DND-41 (cell line): ENCODE results near the gene NBPF1.
"Not testable (repeated sequence)": the region's sequence is repeated elsewhere in the genome, so short reads cannot be mapped to it uniquely, and the experiment has no call there.

Source experiments
- ATAC-seq: fragments of 200-7000 bp; cut with Tn5 transposase; 3 replicates; pipeline ENCODE4 v1.9.1; 2021; ENCODE audit warnings: low read depth; ENCODE audit not compliant: insufficient read depth
- DNase-seq: peaks from one replicate; pipeline ENCODE4 v3.0.0-alpha.2; 2020
- H2AFZ ChIP-seq: 2 replicates; pipeline ENCODE4 v1.6.0; 2012; ENCODE audit warnings: low read depth, low read length
- H3K27ac ChIP-seq: 2 replicates; pipeline ENCODE4 v1.5.1; 2012; ENCODE audit warnings: low read length, inconsistent platforms
- H3K27me3 ChIP-seq: fragments of 200-600 bp; sonication (generic); 2 replicates; pipeline ENCODE4 v1.6.0; 2012; ENCODE audit warnings: low read length, mild to moderate bottlenecking, inconsistent platforms; ENCODE audit not compliant: insufficient read depth, poor library complexity
- H3K36me3 ChIP-seq: 2 replicates; pipeline ENCODE4 v1.5.1; 2012; ENCODE audit warnings: low read length, inconsistent platforms; ENCODE audit not compliant: insufficient read depth
- H3K4me1 ChIP-seq: 2 replicates; pipeline ENCODE4 v1.5.1; 2012; ENCODE audit warnings: mild to moderate bottlenecking, low read length; ENCODE audit not compliant: insufficient read depth
- H3K4me2 ChIP-seq: 2 replicates; pipeline ENCODE4 v1.6.0; 2012; ENCODE audit warnings: mild to moderate bottlenecking, moderate library complexity, low read length, inconsistent platforms; ENCODE audit not compliant: insufficient read depth
- H3K4me3 ChIP-seq, 2 experiments: fragments of 200-600 bp in 1 of 2; shearing (Covaris generic) in 1 of 2; 2 replicates each; pipeline ENCODE4 v1.5.1; 2012 to 2016; ENCODE audit warnings: inconsistent platforms in 2 of 2, low read length in 2 of 2, mild to moderate bottlenecking in 2 of 2, low read depth in 1 of 2, moderate library complexity in 1 of 2
- H3K79me2 ChIP-seq: 2 replicates; pipeline ENCODE4 v1.6.0; 2012; ENCODE audit warnings: low read length, inconsistent platforms; ENCODE audit not compliant: insufficient read depth
- H3K9ac ChIP-seq: 2 replicates; pipeline ENCODE4 v1.6.0; 2012; ENCODE audit warnings: low read depth, mild to moderate bottlenecking, inconsistent platforms, low read length, moderate library complexity
- H3K9me3 ChIP-seq: 2 replicates; pipeline ENCODE4 v1.5.1; 2012; ENCODE audit warnings: low read length, moderate library complexity, mild to moderate bottlenecking, inconsistent platforms; ENCODE audit not compliant: insufficient read depth, severe bottlenecking
- H4K20me1 ChIP-seq: 2 replicates; pipeline ENCODE4 v1.6.0; 2012; ENCODE audit warnings: low read length; ENCODE audit not compliant: insufficient read depth
- EZH2 ChIP-seq: IDR thresholded peaks from 3 replicates; pipeline ENCODE4 v1.6.1; 2012; ENCODE audit warnings: borderline replicate concordance, low read depth, mild to moderate bottlenecking, moderate library complexity, low read length, inconsistent platforms; ENCODE audit not compliant: severe bottlenecking
- TF ChIP-seq, protein P1 (sequence below): IDR thresholded peaks from 2 replicates; pipeline ENCODE4 v1.5.1; 2012; ENCODE audit warnings: borderline replicate concordance, low read length, moderate library complexity, mild to moderate bottlenecking; ENCODE audit not compliant: poor library complexity, severe bottlenecking; ENCODE audit errors: extremely low read depth

The NBPF1 gene

DNA sequence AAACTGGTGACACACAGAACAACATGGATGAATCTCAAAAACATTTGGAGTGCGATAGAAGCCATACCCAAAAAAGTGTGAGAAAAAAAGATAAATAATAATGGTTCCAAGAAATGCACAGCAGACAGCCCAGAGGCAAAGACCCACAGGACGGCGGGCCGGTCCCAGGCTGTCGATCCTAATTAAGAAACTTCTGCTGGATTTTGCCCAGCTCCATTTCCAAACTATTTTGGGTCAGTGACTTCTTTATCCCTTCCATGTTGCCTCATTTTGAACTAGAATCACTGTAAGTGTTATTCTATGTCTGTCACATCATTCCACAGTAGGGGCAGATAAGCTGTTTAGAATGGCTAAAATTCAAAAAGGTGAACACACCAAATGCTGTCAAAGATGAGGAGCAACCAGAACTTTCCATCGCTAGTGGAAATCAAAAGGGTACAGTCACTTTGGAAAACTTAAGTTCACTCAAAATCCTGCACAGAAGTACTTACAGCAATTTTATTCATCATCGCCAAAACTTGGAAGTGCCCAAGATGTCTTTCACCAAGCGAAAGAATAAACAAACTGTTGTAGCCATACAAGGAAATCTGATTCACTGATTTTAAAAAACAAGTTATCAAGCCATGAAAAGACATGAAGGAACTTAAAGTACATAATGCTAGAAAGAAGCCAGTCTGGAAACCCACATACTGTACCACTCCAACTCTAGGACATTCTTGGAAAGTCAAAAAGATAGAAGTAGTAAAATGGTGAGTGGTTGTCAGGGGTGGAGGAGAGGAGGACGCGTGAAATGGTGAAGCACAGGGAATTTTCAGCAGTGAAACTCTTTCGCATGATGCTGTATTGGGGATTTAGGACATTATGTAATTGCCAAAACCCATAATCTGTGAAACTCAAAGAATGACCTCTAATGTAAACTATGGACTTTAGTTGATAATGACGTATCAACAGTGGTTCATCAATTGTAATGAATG, 7.5 kb downstream of the NBPF1 start:
- Histone ChIP-seq H3K4me1 (no peaks in the 10 kb centered on the region), H2AFZ (no peak overlapping the region), H4K20me1 (peaks cover 6% of the 10 kb centered on the region; the same call in 1 of the 2 replicates), H3K9ac (no peak overlapping the region), H3K9me3 (no peaks in the 10 kb centered on the region), H3K27ac (no peak overlapping the region), H3K4me2 (no peak overlapping the region), H3K79me2 (peaks cover 20% of the 10 kb centered on the region), H3K4me3 (no peak overlapping the region), H3K36me3 (peaks cover 38% of the 10 kb centered on the region), H3K27me3 (no peaks in the 10 kb centered on the region)
- TF ChIP-seq, protein P1, sequence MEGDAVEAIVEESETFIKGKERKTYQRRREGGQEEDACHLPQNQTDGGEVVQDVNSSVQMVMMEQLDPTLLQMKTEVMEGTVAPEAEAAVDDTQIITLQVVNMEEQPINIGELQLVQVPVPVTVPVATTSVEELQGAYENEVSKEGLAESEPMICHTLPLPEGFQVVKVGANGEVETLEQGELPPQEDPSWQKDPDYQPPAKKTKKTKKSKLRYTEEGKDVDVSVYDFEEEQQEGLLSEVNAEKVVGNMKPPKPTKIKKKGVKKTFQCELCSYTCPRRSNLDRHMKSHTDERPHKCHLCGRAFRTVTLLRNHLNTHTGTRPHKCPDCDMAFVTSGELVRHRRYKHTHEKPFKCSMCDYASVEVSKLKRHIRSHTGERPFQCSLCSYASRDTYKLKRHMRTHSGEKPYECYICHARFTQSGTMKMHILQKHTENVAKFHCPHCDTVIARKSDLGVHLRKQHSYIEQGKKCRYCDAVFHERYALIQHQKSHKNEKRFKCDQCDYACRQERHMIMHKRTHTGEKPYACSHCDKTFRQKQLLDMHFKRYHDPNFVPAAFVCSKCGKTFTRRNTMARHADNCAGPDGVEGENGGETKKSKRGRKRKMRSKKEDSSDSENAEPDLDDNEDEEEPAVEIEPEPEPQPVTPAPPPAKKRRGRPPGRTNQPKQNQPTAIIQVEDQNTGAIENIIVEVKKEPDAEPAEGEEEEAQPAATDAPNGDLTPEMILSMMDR, result no peak
- no peak for TF ChIP-seq EZH2
- ATAC-seq (no peak), DNase-seq (no peak)

DNA sequence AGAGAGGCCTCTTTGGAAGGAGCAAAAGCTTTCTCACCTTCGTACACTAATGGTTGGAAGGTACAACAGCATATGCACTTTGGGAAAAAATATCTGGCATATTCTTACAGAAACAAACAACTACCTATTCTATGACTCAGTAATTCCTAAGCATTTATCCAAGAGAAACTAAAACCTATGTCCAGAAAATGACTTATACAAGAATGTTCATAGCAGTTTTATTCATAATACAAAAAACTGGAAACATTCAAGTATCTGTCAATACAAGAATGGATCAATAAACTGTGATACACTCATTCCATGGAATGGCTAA, 8.2 kb downstream of the NBPF1 start:
- no peak overlapping the region for H3K4me2 ChIP-seq
- no peak overlapping the region for H3K27ac ChIP-seq
- no peaks in the 10 kb centered on the region for H3K27me3 ChIP-seq
- no peaks in the 10 kb centered on the region for H3K4me1 ChIP-seq
- no peak overlapping the region for H3K4me3 ChIP-seq
- DNase-seq (no peak), ATAC-seq (no peak)
- peaks cover 6% of the 10 kb centered on the region; the same call in 1 of the 2 replicates for H4K20me1 ChIP-seq
- peaks cover 38% of the 10 kb centered on the region for H3K36me3 ChIP-seq
- H3K9ac ChIP-seq, result no peak overlapping the region
- no peaks in the 10 kb centered on the region for H3K9me3 ChIP-seq
- H3K79me2 ChIP-seq, result peaks cover 16% of the 10 kb centered on the region
- TF ChIP-seq, protein P1, result no peak
- no peak for TF ChIP-seq EZH2
- no peak overlapping the region for H2AFZ ChIP-seq

DNA sequence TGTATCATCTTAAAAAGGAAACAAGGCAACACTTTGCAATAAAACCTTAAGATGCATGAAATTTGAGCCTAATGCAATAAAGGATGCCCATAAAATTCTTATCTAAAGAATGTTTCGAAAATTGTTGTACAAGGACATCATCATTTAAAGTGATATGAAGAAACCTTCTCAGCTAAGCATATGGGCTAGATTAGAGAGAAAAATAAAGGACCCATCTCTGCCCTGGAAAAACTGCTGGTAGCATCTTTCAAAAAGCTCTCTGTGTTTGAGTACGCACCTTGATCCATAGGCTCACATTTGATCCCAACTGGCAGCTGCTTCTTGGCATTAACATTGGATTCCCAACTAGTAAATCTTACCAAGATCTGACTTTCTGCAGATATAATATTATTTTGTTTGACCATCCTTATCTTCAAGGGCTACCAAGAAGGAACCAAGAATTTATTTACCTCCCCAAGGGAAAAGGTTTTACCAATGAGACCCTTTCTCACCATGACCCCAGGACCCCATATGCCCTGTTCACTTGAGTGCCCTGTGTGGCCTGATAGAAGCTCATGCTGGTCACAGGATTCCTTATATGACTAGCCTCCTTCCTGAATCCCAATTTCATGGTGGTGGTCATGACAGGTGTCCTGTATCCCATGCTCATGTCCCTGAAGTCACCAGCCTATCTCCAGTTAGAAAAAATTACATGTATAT, 8.7 kb downstream of the NBPF1 start:
- not testable (repeated sequence) for H3K9me3 ChIP-seq, ATAC-seq, H3K27me3 ChIP-seq, DNase-seq, H4K20me1 ChIP-seq, H3K4me2 ChIP-seq, H3K4me3 ChIP-seq, H3K4me1 ChIP-seq, H2AFZ ChIP-seq, H3K27ac ChIP-seq, H3K9ac ChIP-seq
- peaks cover 12% of the 10 kb centered on the region for H3K79me2 ChIP-seq
- H3K36me3 ChIP-seq, result peaks cover 38% of the 10 kb centered on the region

DNA sequence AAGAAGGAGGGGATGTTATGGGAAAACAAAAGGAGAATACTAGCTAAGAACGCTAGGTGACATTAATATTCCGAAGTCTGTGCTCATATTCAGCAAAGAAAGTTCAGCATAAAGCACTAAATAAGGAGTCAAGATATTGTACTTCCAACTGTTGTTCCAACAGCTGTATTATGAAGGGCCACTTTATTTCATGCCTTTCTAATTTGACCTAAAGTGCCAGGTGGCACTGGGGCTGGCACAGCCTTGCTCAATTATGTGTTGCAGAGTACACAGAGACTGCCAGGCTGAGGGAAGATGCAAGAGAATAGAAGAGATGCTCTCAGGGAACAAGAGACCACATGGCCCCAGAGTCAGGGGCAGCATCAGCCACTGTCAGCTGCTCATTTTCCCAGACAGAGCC, 9.7 kb downstream of the NBPF1 start:
- not testable (repeated sequence) for H4K20me1 ChIP-seq, H3K4me1 ChIP-seq, H2AFZ ChIP-seq, H3K27ac ChIP-seq, H3K9ac ChIP-seq, H3K79me2 ChIP-seq, H3K27me3 ChIP-seq, H3K4me2 ChIP-seq, ATAC-seq, H3K4me3 ChIP-seq, DNase-seq, H3K9me3 ChIP-seq
- H3K36me3 ChIP-seq, result peaks cover 38% of the 10 kb centered on the region

DNA sequence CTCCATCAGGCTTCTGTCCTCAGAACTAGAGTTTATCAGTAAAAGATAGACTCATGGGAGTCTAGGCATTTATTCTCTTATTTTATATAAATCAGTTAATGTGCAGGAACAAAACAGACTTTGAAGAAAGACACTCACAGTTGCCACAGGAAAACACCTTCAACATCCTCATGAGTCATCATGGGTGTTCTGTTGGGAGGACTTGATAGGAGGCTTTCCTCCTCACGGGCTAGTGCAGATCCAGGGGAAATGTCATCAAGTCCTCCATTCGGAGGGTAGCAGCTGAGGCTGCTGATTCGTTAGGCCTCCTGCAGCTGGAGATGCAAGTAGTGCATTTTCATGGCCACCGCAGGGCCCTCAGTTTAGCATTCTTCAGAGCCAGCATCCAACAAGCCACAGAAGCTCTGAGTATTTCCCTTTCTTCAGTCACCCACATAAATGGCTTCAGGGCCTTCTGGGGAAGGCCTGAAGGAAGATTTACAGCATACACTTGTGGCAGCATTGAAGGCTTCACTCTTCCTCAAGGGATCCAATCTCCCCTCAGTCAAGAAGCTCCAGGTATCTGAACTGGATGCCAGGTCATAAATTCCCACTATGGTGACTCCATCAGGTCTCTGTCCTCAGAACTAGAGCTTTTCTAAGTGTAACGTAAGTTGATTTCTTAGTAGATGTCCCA, 10.9 kb downstream of the NBPF1 start:
- not testable (repeated sequence) for H3K79me2 ChIP-seq, H3K4me3 ChIP-seq, H3K4me2 ChIP-seq, H3K9ac ChIP-seq, H3K27ac ChIP-seq, H3K27me3 ChIP-seq, ATAC-seq, DNase-seq, H4K20me1 ChIP-seq, H2AFZ ChIP-seq, H3K9me3 ChIP-seq, H3K4me1 ChIP-seq
- H3K36me3 ChIP-seq, result peaks cover 26% of the 10 kb centered on the region
